ENCODE results near the gene SLC35F1.

Gene SLC35F1

DNA sequence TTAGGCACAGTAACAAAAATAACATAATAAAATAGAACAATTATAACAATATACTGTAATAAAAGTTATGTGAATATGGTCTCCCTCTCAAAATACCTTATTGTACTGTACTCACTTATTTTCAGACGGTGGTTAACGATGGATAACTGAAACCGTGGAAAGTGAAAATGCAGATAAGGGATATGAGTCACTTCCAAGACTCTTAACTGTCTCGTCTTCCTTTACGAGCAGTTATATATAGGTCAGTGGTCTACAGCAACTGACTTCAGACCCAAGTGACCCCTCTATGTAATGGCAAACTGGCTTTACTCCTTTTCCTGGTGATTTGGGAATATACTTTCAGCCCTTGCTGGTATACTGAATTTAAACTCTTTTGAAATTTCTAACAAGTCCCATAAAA, 261.4 kb downstream of the SLC35F1 start:
- Histone ChIP-seq H3K79me2 (ENCODE audit: insufficient read depth, low read length) (no peaks in the 10 kb centered on the region), H4K20me1 (ENCODE audit: insufficient read depth, low read length) (no peaks in the 10 kb centered on the region), H3K27me3 (ENCODE audit: insufficient read depth, low read length) (no peaks in the 10 kb centered on the region; the same call in 1 of the 2 replicates), H3K36me3 (ENCODE audit: insufficient read depth, low read length) (no peaks in the 10 kb centered on the region), H3K27ac (ENCODE audit: low read depth, low read length, poor library complexity, severe bottlenecking) (no peak overlapping the region), H3K9me2 (ENCODE audit: low read depth, low read length) (no peaks in the 10 kb centered on the region), H3K4me1 (ENCODE audit: insufficient read depth, low read length, severe bottlenecking) (no peaks in the 10 kb centered on the region), H3K4me2 (ENCODE audit: low read length) (no peak overlapping the region), H3K4me3 (ENCODE audit: low read depth, low read length, poor library complexity, severe bottlenecking) (no peak overlapping the region), H3K9me3 (ENCODE audit: low read length) (no peaks in the 10 kb centered on the region), H3K9ac (ENCODE audit: low read length) (no peak overlapping the region), H2AFZ (ENCODE audit: low read length) (no peak overlapping the region), H3F3A (ENCODE audit: insufficient read depth, low read length) (no peaks in the 10 kb centered on the region)
- TF ChIP-seq, protein P1, sequence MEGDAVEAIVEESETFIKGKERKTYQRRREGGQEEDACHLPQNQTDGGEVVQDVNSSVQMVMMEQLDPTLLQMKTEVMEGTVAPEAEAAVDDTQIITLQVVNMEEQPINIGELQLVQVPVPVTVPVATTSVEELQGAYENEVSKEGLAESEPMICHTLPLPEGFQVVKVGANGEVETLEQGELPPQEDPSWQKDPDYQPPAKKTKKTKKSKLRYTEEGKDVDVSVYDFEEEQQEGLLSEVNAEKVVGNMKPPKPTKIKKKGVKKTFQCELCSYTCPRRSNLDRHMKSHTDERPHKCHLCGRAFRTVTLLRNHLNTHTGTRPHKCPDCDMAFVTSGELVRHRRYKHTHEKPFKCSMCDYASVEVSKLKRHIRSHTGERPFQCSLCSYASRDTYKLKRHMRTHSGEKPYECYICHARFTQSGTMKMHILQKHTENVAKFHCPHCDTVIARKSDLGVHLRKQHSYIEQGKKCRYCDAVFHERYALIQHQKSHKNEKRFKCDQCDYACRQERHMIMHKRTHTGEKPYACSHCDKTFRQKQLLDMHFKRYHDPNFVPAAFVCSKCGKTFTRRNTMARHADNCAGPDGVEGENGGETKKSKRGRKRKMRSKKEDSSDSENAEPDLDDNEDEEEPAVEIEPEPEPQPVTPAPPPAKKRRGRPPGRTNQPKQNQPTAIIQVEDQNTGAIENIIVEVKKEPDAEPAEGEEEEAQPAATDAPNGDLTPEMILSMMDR (IDR thresholded peaks at IDR 0.05; ENCODE audit: low read length): no peak
- TF ChIP-seq EZH2 (IDR thresholded peaks at IDR 0.05; ENCODE audit: borderline replicate concordance, low read length): no peak

DNA sequence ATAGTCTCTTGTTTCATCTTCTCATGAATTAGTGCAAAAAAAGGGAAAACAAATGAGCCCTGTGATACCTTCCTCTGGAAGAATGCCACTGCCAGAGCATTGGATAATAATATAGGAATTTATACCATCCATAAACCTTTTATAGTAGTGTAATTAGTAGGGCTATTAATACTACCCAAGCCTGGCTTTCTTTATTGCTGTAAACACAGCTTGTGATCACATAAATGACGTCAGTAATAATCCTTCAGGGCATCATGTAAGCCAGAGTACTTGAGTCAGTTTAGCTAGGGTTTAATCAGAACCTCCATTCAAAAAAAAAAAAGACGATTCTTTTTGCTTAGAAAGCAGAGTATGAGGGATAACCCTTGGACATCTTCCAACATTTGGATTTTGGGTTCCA, 264.8 kb downstream of the SLC35F1 start:
- Histone ChIP-seq H3K9me3 (ENCODE audit: low read length) (no peaks in the 10 kb centered on the region), H3K27ac (ENCODE audit: low read depth, low read length, poor library complexity, severe bottlenecking) (no peak overlapping the region), H3K4me1 (ENCODE audit: insufficient read depth, low read length, severe bottlenecking) (no peaks in the 10 kb centered on the region), H3K79me2 (ENCODE audit: insufficient read depth, low read length) (no peaks in the 10 kb centered on the region), H3K4me2 (ENCODE audit: low read length) (no peak overlapping the region), H4K20me1 (ENCODE audit: insufficient read depth, low read length) (no peaks in the 10 kb centered on the region), H2AFZ (ENCODE audit: low read length) (no peak overlapping the region), H3K9me2 (ENCODE audit: low read depth, low read length) (no peaks in the 10 kb centered on the region), H3K36me3 (ENCODE audit: insufficient read depth, low read length) (no peaks in the 10 kb centered on the region), H3F3A (ENCODE audit: insufficient read depth, low read length) (no peaks in the 10 kb centered on the region), H3K9ac (ENCODE audit: low read length) (no peak overlapping the region), H3K27me3 (ENCODE audit: insufficient read depth, low read length) (no peaks in the 10 kb centered on the region), H3K4me3 (ENCODE audit: low read depth, low read length, poor library complexity, severe bottlenecking) (no peak overlapping the region)
- no peak for TF ChIP-seq EZH2 (IDR thresholded peaks at IDR 0.05; ENCODE audit: borderline replicate concordance, low read length)
- TF ChIP-seq, protein P1 (IDR thresholded peaks at IDR 0.05; ENCODE audit: low read length): no peak

DNA sequence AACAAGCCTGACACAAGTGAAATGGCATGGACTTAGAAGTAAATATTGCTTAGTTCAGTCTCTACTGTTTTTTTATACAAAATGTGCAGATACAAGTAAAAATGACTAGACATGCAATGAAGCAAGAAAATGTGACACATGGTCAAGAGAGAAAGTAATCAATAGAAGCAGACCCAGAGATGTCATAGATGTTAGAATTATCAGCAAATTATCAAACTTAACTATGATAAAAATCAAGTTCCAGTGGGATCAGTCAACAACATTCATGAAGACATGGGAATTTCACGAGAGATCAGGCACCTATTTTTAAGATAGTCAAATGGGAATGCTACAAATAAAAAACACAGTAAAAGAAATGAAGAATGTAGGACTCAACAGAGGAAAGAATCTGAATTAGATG, 267.0 kb downstream of the SLC35F1 start:
- Histone ChIP-seq H3K9me2 (ENCODE audit: low read depth, low read length) (no peaks in the 10 kb centered on the region), H3K36me3 (ENCODE audit: insufficient read depth, low read length) (no peaks in the 10 kb centered on the region), H3K4me1 (ENCODE audit: insufficient read depth, low read length, severe bottlenecking) (no peaks in the 10 kb centered on the region), H3K4me3 (ENCODE audit: low read depth, low read length, poor library complexity, severe bottlenecking) (no peak overlapping the region), H3K27me3 (ENCODE audit: insufficient read depth, low read length) (no peaks in the 10 kb centered on the region), H4K20me1 (ENCODE audit: insufficient read depth, low read length) (no peaks in the 10 kb centered on the region), H3K9ac (ENCODE audit: low read length) (no peak overlapping the region), H3K27ac (ENCODE audit: low read depth, low read length, poor library complexity, severe bottlenecking) (no peak overlapping the region), H3F3A (ENCODE audit: insufficient read depth, low read length) (no peaks in the 10 kb centered on the region), H2AFZ (ENCODE audit: low read length) (no peak overlapping the region), H3K4me2 (ENCODE audit: low read length) (no peak overlapping the region), H3K79me2 (ENCODE audit: insufficient read depth, low read length) (no peaks in the 10 kb centered on the region), H3K9me3 (ENCODE audit: low read length) (no peaks in the 10 kb centered on the region)
- TF ChIP-seq, protein P1 (IDR thresholded peaks at IDR 0.05; ENCODE audit: low read length): no peak
- no peak for TF ChIP-seq EZH2 (IDR thresholded peaks at IDR 0.05; ENCODE audit: borderline replicate concordance, low read length)
